GM19455 (cell line): ENCODE data around the gene LACTBL1.

Experiments used
- ATAC-seq: cut with Tn5 transposase; IDR thresholded peaks from one replicate; pipeline ENCODE4 v1.9.1; 2021; ENCODE audit not compliant: unreplicated experiment

LACTBL1 gene

DNA sequence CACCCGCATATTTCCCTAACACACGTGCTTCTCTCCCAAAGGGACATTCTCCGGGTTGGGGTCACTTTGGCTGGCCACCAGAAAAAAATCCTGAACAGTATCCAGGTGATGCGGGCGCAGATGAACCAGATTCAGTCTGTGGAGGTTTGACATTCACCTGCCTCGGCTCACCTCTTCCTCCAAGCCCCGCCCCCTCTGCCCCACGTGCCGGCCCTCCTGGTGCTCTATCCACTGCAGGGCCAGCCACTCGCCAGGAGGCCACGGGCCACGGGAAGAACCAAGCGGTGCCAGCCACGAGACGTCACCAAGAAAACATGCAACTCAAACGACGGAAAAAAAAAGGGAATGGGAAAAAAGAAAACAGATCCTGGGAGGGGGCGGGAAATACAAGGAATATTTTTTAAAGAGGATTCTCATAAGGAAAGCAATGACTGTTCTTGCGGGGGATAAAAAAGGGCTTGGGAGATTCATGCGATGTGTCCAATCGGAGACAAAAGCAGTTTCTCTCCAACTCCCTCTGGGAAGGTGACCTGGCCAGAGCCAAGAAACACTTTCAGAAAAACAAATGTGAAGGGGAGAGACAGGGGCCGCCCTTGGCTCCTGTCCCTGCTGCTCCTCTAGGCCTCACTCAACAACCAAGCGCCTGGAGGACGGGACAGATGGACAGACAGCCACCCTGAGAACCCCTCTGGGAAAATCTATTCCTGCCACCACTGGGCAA, 59.1 kb downstream of the LACTBL1 start:
- no peak for ATAC-seq

DNA sequence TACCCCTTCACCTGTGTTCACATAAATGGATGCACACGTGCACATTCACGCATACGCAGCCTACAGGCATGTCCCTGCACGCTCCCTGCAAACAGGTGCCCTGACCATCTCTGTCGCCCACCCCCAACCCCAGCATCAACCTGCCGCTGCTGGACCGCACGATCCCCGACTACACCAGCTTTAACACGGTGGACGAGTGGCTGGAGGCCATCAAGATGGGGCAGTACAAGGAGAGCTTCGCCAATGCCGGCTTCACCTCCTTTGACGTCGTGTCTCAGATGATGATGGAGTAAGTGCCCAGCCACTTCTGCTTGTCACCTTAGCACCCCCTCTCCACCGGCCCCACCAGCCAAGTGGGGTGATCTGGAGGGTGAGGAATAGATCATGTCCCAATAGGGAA, 60.4 kb downstream of the LACTBL1 start:
- no peak for ATAC-seq

DNA sequence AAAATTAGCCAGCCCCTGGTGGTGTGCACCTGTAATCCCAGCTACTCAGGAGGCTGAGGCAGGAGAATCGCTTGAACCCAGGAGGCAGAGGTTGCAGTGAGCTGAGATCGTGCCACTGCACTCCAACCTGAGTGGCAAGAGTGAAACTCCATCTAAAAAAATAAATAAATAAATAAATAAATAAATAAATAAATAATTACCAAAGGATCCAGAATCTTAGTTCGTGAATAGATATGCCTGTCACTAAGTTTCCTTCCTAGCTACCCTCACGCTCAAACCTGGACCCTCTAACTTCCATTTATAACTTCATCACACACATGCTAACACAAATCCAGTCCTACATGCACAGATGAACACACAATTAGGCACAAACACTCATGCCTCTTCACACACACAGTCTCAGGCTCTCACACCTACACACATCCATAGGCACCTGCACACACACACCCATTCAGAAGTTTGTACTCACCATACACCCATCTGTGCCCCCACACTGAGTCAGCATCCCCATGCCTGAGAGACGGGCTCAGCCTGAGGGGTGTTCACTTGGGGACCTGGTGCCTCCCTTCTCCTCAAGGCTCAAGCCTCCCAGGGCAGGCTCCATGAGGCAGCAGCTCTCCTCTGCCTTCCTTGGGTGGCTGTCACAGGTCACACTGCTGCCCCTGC, 61.5 kb downstream of the LACTBL1 start:
- no peak for ATAC-seq

GRCh38 chr1:22910286-22910685, 62.4 kb downstream of the LACTBL1 start:
- ATAC-seq = no peak

DNA sequence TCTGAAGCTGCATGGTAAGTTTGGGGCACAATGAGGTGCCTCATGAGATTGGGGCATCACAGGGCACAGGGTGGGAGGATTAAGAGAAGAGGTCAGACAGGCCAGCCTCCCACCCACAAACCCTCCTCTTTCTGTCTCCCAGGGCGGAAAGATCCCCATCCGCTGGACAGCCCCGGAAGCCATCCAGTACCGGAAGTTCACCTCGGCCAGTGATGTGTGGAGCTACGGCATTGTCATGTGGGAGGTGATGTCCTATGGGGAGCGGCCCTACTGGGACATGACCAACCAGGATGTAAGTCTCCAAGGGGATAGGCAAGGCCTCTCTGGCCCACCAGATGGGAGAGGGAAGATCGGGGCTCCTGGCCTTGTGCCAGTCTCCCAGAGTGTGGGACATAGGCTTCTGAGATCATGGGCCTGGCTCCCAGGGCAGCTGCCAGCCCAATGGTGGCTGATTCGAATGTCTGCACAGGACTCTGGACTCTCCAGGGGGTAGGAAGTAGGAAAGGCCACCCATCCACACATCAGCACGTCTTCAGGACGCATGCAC, 63.7 kb downstream of the LACTBL1 start:
- no peak for ATAC-seq

DNA sequence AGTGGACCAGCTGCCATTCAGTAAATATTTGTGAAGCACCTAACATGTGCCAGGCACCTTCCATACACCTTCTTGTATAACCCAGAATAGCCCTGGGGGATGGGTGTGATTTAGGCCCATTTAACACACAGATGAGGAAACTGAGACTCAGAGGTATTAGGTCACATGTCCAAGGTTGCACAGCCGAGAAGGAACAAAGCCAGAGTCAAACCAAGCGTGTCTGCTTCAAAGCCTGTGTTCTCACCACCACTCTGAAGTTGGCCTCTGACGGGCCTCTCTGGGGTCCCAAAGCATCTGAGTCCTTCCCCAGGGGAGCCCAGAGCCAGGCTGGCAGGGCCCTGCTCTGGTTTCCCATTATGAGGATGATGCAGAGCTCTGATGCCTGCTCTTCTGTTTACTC, 65.1 kb downstream of the LACTBL1 start:
- ATAC-seq = no peak

DNA sequence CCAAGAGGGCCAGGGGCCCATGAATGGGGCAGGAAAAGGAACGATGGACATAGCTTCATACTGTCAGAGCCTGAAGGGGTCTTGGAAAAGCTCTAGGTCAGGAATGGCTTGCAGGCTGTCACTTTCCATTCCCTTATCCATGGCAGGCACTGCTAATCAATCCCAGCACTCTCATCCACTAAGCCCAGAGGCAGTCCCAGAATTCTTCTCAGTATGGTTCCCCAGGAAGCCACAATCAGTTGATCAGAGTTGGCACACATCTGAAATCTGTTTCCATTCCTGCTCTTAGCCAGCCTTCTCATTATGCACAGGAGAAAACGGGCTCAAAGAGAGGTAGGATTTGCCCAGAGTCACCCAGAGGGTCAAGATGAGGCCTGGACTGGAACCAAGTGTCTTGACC, 65.7 kb downstream of the LACTBL1 start:
- ATAC-seq = no peak

- ATAC-seq = no peak
Measured at GRCh38 chr1:22903113-22903512, 69.6 kb downstream of the LACTBL1 start.
